HepG2 (cell line): ENCODE measurements around the gene SRBD1. TPM values are rescaled to one million over a fixed set of nuclear protein-coding genes. Genes with fewer than 3 reads are reported as not detected.

Source experiments
- ARID5B ChIP-seq: IDR thresholded peaks from 2 replicates; pipeline ENCODE4 v1.4.0; 2020; ENCODE audit warnings: mild to moderate bottlenecking, missing genetic modification reagents
- CEBPG ChIP-seq: IDR thresholded peaks from 2 replicates; pipeline ENCODE4 v1.6.1; 2016
- EHMT2 ChIP-seq: fragments of 200-600 bp; sonication (generic); IDR thresholded peaks from 2 replicates; pipeline ENCODE4 v1.7.0; 2017; ENCODE audit warnings: antibody characterized with exemption, low read depth, low read length, borderline replicate concordance
- ELK4 ChIP-seq: sonication (generic); formaldehyde crosslinking; IDR thresholded peaks from 2 replicates; pipeline ENCODE4 v1.9.0; 2021; ENCODE audit warnings: missing genetic modification reagents, borderline replicate concordance
- HNRNPUL1 ChIP-seq: fragments of 200-400 bp; formaldehyde crosslinking; IDR thresholded peaks from 2 replicates; pipeline ENCODE4 v1.6.1; 2017; ENCODE audit warnings: low read depth, mild to moderate bottlenecking, low read length, moderate library complexity
- KDM5B ChIP-seq: sonication (generic); formaldehyde crosslinking; IDR thresholded peaks from 2 replicates; pipeline ENCODE4 v1.4.0; 2020; ENCODE audit warnings: missing genetic modification reagents, mild to moderate bottlenecking, borderline replicate concordance
- KLF12 ChIP-seq: sonication (generic); formaldehyde crosslinking; IDR thresholded peaks from 2 replicates; pipeline ENCODE4 v1.4.0; 2020; ENCODE audit warnings: missing genetic modification reagents, borderline replicate concordance
- MAF1 ChIP-seq: sonication (generic); formaldehyde crosslinking; IDR thresholded peaks from 2 replicates; pipeline ENCODE4 v1.5.0; 2020; ENCODE audit warnings: missing genetic modification reagents, borderline replicate concordance
- NFIC ChIP-seq: IDR thresholded peaks from 2 replicates; pipeline ENCODE4 v1.6.1; 2012; ENCODE audit warnings: mild to moderate bottlenecking, low read length, inconsistent platforms
- NFKBIZ ChIP-seq: IDR thresholded peaks from 2 replicates; pipeline ENCODE4 v1.6.1; 2018; ENCODE audit warnings: missing genetic modification reagents, missing compliant biosample characterization
- NR2F2 ChIP-seq: IDR thresholded peaks from 2 replicates; pipeline ENCODE4 v1.6.1; 2012; ENCODE audit warnings: low read depth, inconsistent platforms, borderline replicate concordance
- PAWR ChIP-seq: sonication (generic); formaldehyde crosslinking; IDR thresholded peaks from 2 replicates; pipeline ENCODE4 v1.4.0; 2020; ENCODE audit warnings: missing genetic modification reagents, mild to moderate bottlenecking, borderline replicate concordance
- RBM22 ChIP-seq: fragments of 200-400 bp; formaldehyde crosslinking; optimal IDR thresholded peaks from 2 replicates; pipeline ENCODE3; 2017; ENCODE audit warnings: mild to moderate bottlenecking, low read length, moderate library complexity
- REPIN1 ChIP-seq: sonication (generic); formaldehyde crosslinking; IDR thresholded peaks from 2 replicates; pipeline ENCODE4 v1.8.0; 2022; ENCODE audit warnings: missing genetic modification reagents, low read depth, mild to moderate bottlenecking, borderline replicate concordance
- SP2 ChIP-seq: sonication (generic); formaldehyde crosslinking; IDR thresholded peaks from 2 replicates; pipeline ENCODE4 v1.5.1; 2020; ENCODE audit warnings: mild to moderate bottlenecking, missing genetic modification reagents
- SRSF4 ChIP-seq: fragments of 200-400 bp; formaldehyde crosslinking; IDR thresholded peaks from one replicate; pipeline ENCODE4 v1.6.1; 2018; ENCODE audit warnings: mild to moderate bottlenecking, low read depth, low read length, moderate library complexity; ENCODE audit not compliant: poor library complexity, severe bottlenecking
- SRSF9 ChIP-seq: fragments of 200-400 bp; formaldehyde crosslinking; IDR thresholded peaks from 2 replicates; pipeline ENCODE4 v1.6.1; 2018; ENCODE audit warnings: borderline replicate concordance, mild to moderate bottlenecking, low read depth, low read length; ENCODE audit not compliant: insufficient read depth, poor library complexity, severe bottlenecking
- ZMAT3 ChIP-seq: sonication (generic); formaldehyde crosslinking; conservative IDR thresholded peaks from 2 replicates; pipeline ENCODE4 v1.7.0; 2021; ENCODE audit warnings: missing genetic modification reagents
- ZNF546 ChIP-seq: sonication (generic); formaldehyde crosslinking; conservative IDR thresholded peaks from 2 replicates; pipeline ENCODE4 v1.8.1; 2023; ENCODE audit warnings: mild to moderate bottlenecking, missing genetic modification reagents
- ZNF563 ChIP-seq: sonication (generic); formaldehyde crosslinking; IDR thresholded peaks from 2 replicates; pipeline ENCODE4 v1.8.0; 2022; ENCODE audit warnings: mild to moderate bottlenecking, moderate library complexity, missing genetic modification reagents
- ZNF691 ChIP-seq: sonication (generic); formaldehyde crosslinking; IDR thresholded peaks from 2 replicates; pipeline ENCODE4 v1.4.0; 2020; ENCODE audit warnings: missing genetic modification reagents, low read depth, mild to moderate bottlenecking, borderline replicate concordance
- ZNF878 ChIP-seq: sonication (generic); formaldehyde crosslinking; IDR thresholded peaks from 2 replicates; pipeline ENCODE4 v1.8.1; 2023; ENCODE audit warnings: mild to moderate bottlenecking, missing genetic modification reagents, moderate library complexity
- polyA plus RNA-seq, 8 experiments: library from polyadenylated mRNA; depleted of rRNA in 3 of 8; stranded (reverse) in 7 of 8; unstranded in 1 of 8; fragments of >200 nt; fragmentation: Illumina TruSeq in 4 of 8; extraction: Trizol in 4 of 8; gene quantifications; 2 replicates each; pipeline versions ENCODE4 v1.2.1 to v1.2.3, GENCODE V29; 2011 to 2016; ENCODE audit warnings: low read depth in 4 of 8, missing spikeins in 1 of 8, mixed read lengths in 1 of 8; ENCODE audit not compliant: insufficient read depth in 1 of 8
- total RNA-seq, 5 experiments: library from RNA; depleted of rRNA; stranded (reverse); fragments of >200 nt; fragmentation: Illumina TruSeq; extraction: Trizol; gene quantifications; 2 replicates each; pipeline ENCODE4 v1.2.3, GENCODE V29; 2016; ENCODE audit warnings: low read depth in 1 of 5
- TF ChIP-seq, protein P1 (sequence below): IDR thresholded peaks from 2 replicates; pipeline ENCODE4 v1.6.1; 2016

Gene SRBD1
- total and polyA plus RNA-seq, 2 of the 13 experiments (the other 11 are each of a cell fraction or from before 2014, with no cell fraction given) = 3.2 to 23.9 TPM

DNA sequence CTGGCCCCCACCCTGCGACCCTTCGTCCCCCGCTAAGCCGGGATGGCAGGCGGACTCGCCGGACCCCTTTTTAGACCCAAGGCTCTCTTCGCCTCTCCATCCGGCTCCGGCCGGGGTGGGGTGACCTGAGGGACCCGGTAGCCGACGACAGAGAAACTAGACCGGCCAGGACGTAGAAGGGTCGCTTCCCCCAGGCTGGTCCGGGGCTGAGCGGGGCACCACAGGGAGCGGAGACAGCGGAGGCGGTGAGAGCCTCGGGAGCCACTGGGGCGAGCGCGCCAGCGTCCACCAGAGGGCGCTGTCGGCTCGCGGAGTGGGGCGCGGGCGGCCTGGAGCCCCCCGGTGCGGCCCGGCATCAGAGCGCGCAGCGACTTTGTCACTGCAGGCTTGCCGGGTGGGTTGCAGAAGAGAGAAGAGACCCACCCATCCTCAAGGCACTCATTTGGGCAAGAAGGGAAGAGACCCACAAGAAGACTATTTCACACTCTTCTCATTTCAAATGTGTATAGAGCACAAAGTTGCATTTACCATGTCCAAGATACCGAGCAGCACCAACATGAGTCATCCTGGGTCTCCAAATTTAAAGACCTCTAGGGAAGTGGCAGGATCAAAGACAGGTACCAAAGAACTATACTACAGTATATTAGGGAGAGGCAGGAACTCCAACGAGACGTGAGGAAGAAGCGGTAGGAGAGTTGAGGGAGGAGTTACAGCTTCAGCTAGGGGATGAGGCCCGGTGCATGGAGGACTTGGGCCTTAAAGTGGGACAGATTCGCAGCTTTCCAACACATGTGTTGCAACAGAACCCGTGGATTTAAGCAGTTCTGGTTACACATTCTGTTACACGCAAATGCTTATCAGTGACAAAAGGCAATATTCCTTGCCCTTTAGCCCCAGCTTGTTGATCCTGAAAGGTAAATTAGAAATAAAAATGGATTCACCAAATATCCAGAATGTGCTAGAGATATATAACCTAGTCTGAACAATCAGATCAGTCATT, 32.8 kb upstream of the SRBD1 start (continued):
- TF ChIP-seq ELK4 (CRISPR knock-in tag) (no peak), CEBPG (CRISPR knock-in tag) (no peak), RBM22 (no peak), NFIC (no peak), ZNF691 (CRISPR knock-in tag) (peak; percentile 79; the same call in 1 of the 2 replicates), KDM5B (CRISPR knock-in tag) (peak; percentile 80; the same call in 1 of the 2 replicates), KLF12 (CRISPR knock-in tag) (no peak), EHMT2 (no peak), ARID5B (CRISPR knock-in tag) (no peak), PAWR (CRISPR knock-in tag) (no peak), ZNF546 (CRISPR knock-in tag) (peak; percentile 76; the same call in 1 of the 2 replicates), ZNF878 (no peak), ZNF563 (CRISPR knock-in tag) (no peak), HNRNPUL1 (no peak), REPIN1 (peak; percentile 74), NFKBIZ (CRISPR knock-in tag) (no peak), SRSF4 (no peak), ZMAT3 (no peak; the same call in none of the 2 replicates), SP2 (no peak), NR2F2 (no peak), MAF1 (CRISPR knock-in tag) (no peak), SRSF9 (no peak)
- TF ChIP-seq, protein P1, sequence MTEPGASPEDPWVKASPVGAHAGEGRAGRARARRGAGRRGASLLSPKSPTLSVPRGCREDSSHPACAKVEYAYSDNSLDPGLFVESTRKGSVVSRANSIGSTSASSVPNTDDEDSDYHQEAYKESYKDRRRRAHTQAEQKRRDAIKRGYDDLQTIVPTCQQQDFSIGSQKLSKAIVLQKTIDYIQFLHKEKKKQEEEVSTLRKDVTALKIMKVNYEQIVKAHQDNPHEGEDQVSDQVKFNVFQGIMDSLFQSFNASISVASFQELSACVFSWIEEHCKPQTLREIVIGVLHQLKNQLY (CRISPR knock-in tag) = no peak
